Activated CD4-positive, CD25-positive, alpha-beta regulatory T cell treated with anti-CD3 and anti-CD28 coated beads, Interleukin-2, amount 50 U/mL, for 16 hours (primary cell): Measurements from ENCODE around the gene BCAS1.

Experiments
- DNase-seq: peaks from one replicate; pipeline ENCODE4 v3.0.0-alpha.2; 2020; ENCODE audit warnings: low read depth, low spot score

The BCAS1 gene

DNA sequence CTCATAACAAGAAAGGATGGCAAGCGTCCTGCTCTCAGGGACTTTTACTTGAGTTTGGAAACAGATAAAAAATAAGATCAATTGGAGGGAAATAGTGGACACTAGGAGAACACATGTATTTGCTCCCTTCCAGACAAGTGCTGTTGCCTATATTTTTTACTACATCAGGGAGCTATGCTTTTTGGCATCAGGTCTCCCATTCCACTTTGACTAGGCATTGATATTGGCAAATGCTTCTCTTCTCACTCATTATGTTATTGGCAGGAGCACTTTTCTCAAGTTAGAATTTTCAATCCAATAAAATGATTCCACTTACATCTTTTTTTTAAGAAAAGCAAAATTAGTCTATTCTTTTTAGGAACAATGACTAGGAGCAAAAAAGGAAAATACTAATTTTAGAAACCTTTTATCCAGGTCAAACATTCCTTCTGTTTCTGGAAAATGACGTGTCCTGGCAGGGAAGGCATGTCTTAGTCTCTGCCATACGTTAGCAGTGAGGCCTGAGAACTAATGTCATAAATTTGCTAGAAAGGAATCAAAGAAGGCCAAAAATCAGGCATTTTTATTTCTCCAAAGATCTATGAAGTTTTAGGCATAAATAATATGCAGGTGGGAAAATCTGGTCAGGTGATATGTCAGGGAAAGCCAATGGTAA lies 21.4 kb downstream of the BCAS1 start:
- DNase-seq = no peak

DNA sequence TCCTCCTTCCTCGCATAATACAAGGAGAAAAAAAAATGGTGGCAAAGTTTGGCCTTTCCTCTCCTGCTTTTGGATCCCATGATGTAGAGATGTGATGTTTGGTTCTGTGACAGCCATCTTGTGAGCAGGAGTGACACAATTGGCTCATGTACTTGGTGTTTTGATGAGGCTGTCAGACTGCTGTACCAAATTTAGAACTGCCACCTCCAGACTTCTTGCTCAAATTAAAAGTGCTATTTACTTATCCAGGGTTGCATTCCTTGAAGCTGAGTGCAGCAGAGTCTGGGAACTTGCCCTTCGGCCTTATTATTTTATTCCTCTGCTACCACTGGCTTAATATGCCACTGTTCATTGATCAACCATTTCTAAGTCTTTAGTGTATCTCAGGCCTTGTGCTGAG lies 21.9 kb downstream of the BCAS1 start:
- no peak for DNase-seq

- DNase-seq = no peak
Measured at GRCh38 chr20:54047720-54048119, 22.7 kb downstream of the BCAS1 start.

DNA sequence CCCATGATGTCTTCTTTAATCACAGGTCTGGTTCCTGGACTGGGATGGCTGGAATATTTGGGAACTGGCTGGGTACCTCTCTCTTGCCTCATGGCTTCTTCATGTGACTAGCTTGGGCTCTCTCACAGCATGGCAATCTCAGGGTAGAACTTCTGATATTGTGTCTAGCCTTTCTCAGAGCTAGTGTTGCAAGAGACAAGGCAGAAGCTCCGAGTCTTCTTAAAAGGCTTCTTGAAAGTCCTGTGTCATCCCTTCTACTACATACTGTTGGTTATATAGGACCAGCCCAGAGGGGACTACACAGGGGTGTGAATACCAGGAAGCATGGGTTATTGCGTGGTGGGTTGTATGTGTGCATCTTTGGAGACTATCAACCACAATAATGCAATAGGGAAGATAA lies 23.3 kb downstream of the BCAS1 start:
- no peak for DNase-seq

DNA sequence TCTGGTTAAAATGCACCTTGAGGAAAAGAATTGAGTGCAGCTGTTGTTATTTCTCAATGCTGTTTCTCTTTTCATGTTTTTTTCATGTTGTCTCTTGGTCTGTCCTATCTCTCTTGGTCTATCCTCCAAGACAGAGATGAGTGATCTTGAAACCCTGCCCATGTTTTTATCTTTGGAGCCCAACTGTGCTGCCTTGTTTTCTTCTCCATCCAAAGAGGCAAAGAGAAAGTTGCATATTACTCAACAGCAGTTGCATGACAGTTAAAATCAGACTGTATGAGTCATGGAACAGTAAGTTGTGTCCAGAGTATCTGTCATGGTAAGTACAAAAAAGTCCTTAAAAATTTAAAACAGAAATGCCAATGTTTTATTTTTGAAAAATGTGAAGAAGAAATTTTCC lies 26.2 kb downstream of the BCAS1 start:
- no peak for DNase-seq

- DNase-seq = no peak
Measured at GRCh38 chr20:54043076-54043967, 27.1 kb downstream of the BCAS1 start.

DNA sequence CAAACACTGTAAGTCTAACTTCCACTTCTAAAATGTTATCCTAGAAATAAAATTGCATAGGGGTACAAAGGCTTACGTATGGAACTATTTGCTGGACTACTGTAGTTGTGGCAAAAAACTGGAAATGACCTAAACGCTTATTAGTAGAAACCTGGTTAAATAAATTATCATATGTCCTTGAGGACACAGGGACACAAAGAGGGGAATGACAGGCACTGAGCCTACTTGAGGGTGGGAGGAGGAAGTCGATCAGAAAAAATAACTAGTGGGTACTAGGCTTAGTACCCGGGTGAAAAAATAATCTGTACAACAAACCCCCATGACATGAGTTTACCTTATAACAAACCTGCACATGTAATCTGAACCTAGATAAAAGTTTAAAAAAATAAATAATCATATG lies 28.4 kb downstream of the BCAS1 start:
- DNase-seq = no peak

DNA sequence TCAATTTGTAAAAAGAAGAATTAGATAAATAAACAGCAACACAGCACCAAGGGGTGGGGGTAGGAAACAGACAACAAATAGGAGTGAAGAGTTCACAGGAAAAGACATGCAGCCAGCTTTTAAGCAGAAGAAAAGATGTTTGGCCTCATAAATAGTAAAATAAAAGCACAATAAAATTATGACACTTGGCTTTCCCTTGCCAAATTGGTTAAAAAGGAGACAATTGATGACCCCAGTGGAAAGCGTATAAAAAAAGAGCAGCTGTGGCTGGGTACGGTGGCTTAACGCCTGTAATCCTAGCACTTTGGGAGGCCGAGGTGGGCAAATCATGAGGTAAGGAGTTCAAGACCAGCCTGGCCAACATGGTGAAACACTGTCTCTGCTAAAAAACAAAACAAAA lies 29.1 kb downstream of the BCAS1 start:
- DNase-seq = no peak

DNA sequence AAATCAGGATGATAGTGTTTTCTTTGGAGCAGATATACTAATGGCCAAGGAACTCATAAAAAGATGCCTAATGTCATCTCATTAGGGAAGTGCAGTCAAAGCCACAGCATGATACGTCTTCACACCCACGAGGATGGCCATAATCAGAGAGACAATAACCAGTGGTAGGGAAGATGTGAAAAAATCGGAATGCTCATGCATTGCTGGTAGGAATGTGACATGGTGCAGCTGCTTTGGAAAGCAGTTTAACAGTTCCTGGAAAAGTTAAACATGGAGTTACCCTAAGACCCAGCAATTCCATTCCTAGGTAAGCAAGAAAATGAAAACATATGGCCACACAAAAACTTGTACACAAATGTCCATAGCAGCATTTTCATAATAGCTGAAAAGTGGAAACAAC lies 29.9 kb downstream of the BCAS1 start:
- no peak for DNase-seq

- no peak for DNase-seq
Measured at GRCh38 chr20:54038961-54039360, 31.4 kb downstream of the BCAS1 start.

GRCh38 chr20:54037525-54037924 lies 32.9 kb downstream of the BCAS1 start:
- no peak for DNase-seq

- no peak for DNase-seq
Measured at GRCh38 chr20:54029643-54030042, 40.8 kb downstream of the BCAS1 start.

GRCh38 chr20:54029176-54029575 lies 41.2 kb downstream of the BCAS1 start:
- DNase-seq = no peak

GRCh38 chr20:54028276-54029011 lies 42.0 kb downstream of the BCAS1 start:
- no peak for DNase-seq

GRCh38 chr20:54027704-54028103 lies 42.7 kb downstream of the BCAS1 start:
- DNase-seq = no peak

DNA sequence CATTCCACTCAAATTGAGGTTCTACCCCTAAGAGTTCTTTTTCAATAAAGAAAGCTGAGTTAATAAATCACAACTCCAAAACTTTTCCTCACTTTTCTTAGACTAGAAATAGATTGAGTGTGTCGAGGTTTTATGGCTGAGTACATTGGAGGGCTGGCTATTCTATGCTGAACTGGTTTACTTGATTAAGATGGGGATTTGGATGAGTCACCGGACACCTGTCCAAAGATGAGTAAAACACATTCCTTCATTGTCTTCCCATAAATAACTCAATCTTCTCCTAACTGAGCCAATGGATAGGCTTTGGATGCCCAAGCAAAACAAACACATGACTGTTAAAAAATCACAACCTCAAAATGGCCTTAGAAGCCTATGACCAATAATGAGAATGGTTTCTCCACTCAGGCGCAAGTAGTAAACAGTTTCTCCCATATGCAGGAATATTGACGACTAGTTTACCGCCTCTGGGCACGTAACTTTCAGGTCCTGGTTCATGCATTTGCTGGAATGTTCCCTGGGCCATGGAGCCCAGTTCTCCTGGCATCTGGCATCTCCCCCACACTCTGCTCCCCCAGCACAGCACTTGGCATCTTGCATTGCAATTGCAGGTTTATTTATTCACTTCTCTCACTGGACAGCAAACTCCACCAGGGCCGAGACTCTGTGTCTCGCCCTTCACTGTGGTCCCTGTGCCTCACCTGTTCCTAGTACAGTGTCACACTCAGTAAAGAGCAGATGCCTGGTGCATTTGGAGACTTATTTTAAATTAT lies 43.9 kb downstream of the BCAS1 start:
- no peak for DNase-seq

DNA sequence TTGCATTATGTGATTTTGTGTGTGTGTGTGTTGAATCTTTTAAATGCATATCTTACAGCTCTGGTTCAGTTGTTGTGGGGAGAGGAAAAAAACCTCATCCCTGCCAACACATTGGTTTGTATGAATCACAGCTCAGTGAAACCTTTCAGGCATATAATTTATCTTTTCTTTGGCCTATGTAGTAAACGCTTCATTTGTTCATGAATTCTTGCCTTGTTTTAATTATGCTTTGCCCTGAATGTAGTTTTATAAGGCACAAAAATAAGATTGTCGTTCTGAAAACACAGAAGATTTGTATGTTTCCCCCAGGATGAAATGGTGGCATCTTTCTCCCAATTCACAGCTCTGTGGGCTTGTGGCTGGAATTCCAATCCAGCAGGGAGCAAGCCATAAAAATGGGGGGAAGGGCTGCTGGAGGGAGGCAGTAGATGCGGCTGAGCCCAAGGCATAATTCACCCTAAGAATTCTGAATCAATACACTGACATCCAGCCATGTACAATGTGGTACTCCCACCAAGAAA lies 45.1 kb downstream of the BCAS1 start:
- DNase-seq = no peak

DNA sequence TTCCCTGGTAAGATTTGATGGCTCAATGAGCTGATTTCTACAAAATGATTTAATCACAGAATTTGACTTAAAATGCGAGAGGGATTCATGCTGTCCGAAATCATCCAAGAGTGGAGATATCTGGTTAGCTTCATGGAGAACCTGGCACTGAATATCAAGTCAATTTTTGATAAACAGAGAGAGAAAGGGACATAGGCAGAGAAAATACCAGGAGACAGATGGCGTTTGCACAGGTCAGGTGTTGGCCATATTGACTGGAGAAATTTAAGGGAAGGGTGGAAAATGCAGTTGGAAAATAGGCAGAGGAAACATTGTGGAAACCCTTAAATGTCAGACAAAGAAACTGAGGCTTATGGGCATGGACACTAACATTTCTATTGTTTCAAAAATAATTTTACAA lies 47.0 kb downstream of the BCAS1 start:
- no peak for DNase-seq

DNA sequence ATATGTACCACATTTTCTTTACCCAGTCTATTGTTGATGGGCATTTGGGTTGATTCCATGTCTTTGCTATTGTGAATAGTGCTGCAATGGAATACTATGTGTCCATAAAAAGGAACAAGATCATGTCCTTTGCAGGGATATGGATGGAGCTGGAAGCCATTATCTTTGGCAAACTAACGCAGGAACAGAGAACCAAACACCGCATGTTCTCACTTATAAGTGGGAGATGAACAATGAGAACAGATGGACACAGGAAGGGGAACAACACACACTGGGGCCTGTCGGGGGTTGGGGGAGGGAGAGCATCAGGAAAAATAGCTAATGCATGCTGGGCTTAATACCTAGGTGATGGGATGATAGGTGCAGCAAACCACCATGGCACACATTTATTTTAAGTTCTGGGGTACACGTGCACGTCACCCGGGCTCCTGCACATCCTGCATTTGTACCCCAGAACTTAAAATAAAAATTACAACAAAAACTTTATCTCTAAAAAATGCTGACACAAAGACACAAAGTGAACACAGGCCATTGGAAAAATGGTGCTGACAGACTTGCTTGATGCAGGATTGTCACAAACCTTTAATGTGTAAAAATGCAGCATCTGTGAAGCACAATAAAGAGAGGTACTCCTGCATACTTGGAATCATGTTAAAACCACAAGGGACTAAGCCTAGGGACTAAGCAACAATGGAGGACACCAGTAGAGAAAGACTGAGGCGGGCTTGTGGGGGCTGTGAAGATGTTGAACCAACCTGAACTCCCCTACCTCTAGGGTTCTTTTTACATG lies 48.8 kb downstream of the BCAS1 start:
- DNase-seq = no peak

DNA sequence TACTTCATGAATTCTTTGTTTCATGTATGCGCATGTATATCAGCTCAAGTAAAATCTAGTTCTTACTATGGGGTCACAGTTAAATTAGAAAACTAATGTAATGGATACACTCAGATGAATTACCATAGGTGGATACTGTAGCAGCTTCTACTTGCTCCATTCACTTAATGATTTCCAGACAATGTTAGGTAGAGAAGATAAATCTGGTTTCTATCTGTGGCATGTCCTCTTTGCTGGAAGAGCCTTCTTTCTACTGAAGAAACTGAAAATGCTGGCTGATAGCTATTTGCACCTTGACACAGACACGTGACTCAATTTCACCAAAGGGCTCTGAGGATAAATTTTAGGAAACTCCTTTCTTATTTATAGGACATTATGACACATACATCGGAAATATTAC lies 49.5 kb downstream of the BCAS1 start:
- no peak for DNase-seq

DNA sequence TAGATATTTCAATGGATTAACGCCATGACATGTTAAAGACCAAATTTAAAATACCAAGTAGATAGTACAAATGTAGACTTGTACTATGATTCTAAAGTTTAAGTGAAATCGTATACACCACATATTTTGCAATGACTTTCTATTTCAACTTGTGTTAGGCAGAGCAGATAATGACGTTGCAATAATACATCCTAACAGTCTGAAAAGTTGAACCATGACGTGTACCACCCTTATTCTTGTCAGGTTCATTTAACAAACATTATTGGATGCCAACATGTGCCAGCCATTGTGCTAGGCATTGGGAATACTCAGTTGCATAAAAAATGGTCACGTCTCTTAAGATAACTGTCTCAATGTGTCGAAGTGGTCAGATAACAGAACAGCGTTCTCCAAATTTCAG lies 50.0 kb downstream of the BCAS1 start:
- no peak for DNase-seq
